Activated B cell treated with CpG ODN at 0.5 μM for 24 hours (primary cell): ENCODE measurements around the gene CDH26. TPM values are rescaled to one million over a fixed set of nuclear protein-coding genes. Genes with fewer than 3 reads are reported as not detected.

Experiments used
- ATAC-seq: fragments of 200-7000 bp; cut with Tn5 transposase; one replicate; pipeline ENCODE4 v1.10.0; 2021; ENCODE audit warnings: low read depth, mild to moderate bottlenecking, moderate library complexity
- CTCF ChIA-PET: fragments of 350-600 bp; sonication (Branson Sonifier 250); formaldehyde crosslinking; loops from one replicate; lab custom pipeline; 2021; ENCODE audit warnings: antibody characterized with exemption; lab: Charles Lee
- POLR2A ChIA-PET: fragments of 350-600 bp; sonication (Branson Sonifier 250); formaldehyde crosslinking; loops from one replicate; lab custom pipeline; 2021; ENCODE audit warnings: antibody characterized with exemption; lab: Charles Lee
- DNase-seq: peaks from one replicate; pipeline ENCODE4 v3.0.0; 2022
- H3K27ac Mint-ChIP-seq: one replicate; pipeline ENCODE4 v1.8.0; 2020; ENCODE audit warnings: mixed read lengths
- H3K27me3 Mint-ChIP-seq: one replicate; pipeline ENCODE4 v1.8.0; 2021; ENCODE audit warnings: mixed read lengths
- H3K36me3 Mint-ChIP-seq: one replicate; pipeline ENCODE4 v1.8.0; 2021; ENCODE audit warnings: low read depth, mixed read lengths
- H3K4me1 Mint-ChIP-seq: one replicate; pipeline ENCODE4 v1.8.0; 2021; ENCODE audit warnings: mixed read lengths
- H3K4me3 Mint-ChIP-seq: one replicate; pipeline ENCODE4 v1.8.0; 2020; ENCODE audit warnings: mild to moderate bottlenecking, mixed read lengths
- H3K9me3 Mint-ChIP-seq: one replicate; pipeline ENCODE4 v1.8.0; 2020; ENCODE audit warnings: mixed read lengths
- intact Hi-C: fragments of 100-400 bp; cut with micrococcal nuclease; formaldehyde crosslinking; loops from one replicate; pipeline ENCODE4 v1.15.1; 2024
- total RNA-seq: library from RNA; stranded (reverse); gene quantifications from 2 replicates; pipeline ENCODE4 v1.2.3, GENCODE V29; 2022
- TF ChIP-seq, protein P1 (sequence below): fragments of 200-600 bp; IDR thresholded peaks from one replicate; pipeline ENCODE4 v1.8.0; 2022; ENCODE audit warnings: antibody characterized with exemption, mild to moderate bottlenecking

The CDH26 gene
- total RNA-seq: 1.4 and 1.6 TPM in 2 replicates

DNA sequence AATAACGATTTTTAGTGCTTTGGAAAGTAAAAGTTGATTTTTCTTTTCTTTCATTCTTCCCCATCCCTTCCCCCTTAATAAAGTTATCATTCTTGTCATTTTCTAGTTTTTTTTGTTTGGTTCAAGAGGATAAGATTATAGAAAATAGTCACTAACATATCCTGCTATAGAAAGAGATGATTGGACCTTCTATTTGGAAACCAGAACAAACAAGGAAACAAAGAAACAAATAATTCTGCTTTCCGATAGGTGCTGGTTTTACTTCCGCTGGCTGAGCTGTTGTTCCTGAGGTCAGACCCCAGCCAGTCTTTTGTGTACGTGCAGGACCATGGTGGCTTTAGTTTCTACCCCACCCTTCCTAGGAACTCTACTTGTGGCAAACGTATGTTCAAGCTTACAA lies at the start of gene CDH26:
TSS of gene CDH26 (plus strand) at position 301 of the 400 bp plus-strand sequence. CDS start 304 bp downstream, outside the sequence.
- ATAC-seq (no peak), DNase-seq (no peak)
- Mint-ChIP-seq H3K36me3 (peaks cover under 1% of the 10 kb centered on the region), H3K4me1 (no peaks in the 10 kb centered on the region), H3K9me3 (no peaks in the 10 kb centered on the region), H3K27ac (no peak within 1 kb of the TSS), H3K27me3 (no peaks in the 10 kb centered on the region), H3K4me3 (no peak within 1 kb of the TSS)
- TF ChIP-seq, protein P1, sequence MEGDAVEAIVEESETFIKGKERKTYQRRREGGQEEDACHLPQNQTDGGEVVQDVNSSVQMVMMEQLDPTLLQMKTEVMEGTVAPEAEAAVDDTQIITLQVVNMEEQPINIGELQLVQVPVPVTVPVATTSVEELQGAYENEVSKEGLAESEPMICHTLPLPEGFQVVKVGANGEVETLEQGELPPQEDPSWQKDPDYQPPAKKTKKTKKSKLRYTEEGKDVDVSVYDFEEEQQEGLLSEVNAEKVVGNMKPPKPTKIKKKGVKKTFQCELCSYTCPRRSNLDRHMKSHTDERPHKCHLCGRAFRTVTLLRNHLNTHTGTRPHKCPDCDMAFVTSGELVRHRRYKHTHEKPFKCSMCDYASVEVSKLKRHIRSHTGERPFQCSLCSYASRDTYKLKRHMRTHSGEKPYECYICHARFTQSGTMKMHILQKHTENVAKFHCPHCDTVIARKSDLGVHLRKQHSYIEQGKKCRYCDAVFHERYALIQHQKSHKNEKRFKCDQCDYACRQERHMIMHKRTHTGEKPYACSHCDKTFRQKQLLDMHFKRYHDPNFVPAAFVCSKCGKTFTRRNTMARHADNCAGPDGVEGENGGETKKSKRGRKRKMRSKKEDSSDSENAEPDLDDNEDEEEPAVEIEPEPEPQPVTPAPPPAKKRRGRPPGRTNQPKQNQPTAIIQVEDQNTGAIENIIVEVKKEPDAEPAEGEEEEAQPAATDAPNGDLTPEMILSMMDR: no peak
- intact Hi-C loops: no loop called here
- ChIA-PET POLR2A (no interaction called here), CTCF (no interaction called here)

DNA sequence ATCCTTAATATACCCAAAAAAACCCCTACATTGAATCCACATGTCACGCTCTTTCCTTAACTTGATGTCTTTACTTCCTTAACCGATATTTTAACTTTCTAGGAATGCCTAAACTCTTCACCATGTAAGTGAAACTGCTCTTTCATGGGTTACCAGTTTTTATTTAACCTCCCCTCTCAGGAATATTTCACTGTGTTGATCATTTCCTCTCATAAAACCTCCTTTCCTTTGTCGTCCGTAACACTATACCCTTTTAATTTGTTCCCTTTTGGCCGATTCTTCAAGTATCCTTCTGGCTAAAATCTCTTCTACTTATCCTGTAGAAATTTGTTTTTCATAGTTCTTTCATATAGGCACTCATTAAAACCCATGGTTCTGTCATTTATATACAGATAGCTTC lies 49.4 kb upstream of the CDH26 start:
- intact Hi-C loops: no loop called here
- no peak for DNase-seq
- ChIA-PET POLR2A (no interaction called here), CTCF (no interaction called here)
- Mint-ChIP-seq H3K36me3 (no peaks in the 10 kb centered on the region), H3K4me3 (no peak overlapping the region), H3K27me3 (peaks cover 4% of the 10 kb centered on the region), H3K4me1 (peaks cover 6% of the 10 kb centered on the region), H3K27ac (no peak overlapping the region), H3K9me3 (peaks cover 2% of the 10 kb centered on the region)
- TF ChIP-seq, protein P1: no peak
- no peak for ATAC-seq

DNA sequence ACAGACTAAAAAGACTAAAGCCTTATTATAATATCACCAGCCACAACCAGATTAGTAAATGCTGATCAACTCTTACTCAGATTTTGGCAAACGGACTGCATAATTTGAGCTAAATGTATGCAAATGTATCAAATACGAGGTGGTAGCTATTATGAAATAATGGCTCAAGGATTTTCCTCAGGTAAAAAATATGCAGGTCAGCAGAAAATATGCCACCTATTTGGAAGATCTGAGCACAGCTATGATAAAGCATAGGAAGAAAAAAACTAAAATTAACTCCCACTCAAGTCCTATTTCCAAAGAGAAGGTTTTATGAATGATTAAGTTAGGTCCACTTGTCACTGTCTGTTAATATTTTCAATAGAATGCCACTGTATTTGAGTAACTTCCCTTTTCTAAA lies 47.2 kb upstream of the CDH26 start:
- Mint-ChIP-seq H3K9me3 (peaks cover 2% of the 10 kb centered on the region), H3K4me1 (peaks cover 6% of the 10 kb centered on the region), H3K27ac (no peak overlapping the region), H3K27me3 (peaks cover 4% of the 10 kb centered on the region), H3K4me3 (no peak overlapping the region), H3K36me3 (no peaks in the 10 kb centered on the region)
- ChIA-PET CTCF (no interaction called here), POLR2A (interaction anchor here (1.8 kb wide), 1 partner anchor 29 kb away, joined by 4 read pairs; the partner anchor contains the start of genes FAM217B and PPP1R3D)
- intact Hi-C loops: no loop called here
- no peak for DNase-seq
- TF ChIP-seq, protein P1: no peak
- no peak for ATAC-seq

DNA sequence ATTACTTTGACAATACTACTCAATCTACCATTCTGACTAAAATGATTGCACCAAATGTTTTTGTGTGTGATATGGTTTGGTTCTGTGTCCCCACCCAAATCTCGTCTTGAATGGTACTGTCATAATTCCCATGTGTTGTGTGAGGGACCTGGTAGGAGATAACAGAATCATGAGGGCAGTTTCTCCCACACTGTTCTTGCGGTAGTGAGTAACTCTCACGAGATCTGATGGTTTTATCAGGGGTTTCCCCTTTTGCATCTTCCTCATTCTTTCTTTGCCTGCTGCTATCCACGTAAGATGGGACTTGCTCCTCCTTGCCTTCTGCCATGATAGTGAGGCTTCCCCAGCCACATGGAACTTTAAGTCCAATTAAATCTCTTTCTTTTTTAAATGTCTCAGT lies 45.6 kb upstream of the CDH26 start:
- POLR2A ChIA-PET: no interaction called here
- no peak overlapping the region for H3K27ac Mint-ChIP-seq
- peak overlapping the region; percentile 36 for H3K4me3 Mint-ChIP-seq
- peaks cover 2% of the 10 kb centered on the region for H3K27me3 Mint-ChIP-seq
- peaks cover 6% of the 10 kb centered on the region for H3K4me1 Mint-ChIP-seq
- TF ChIP-seq, protein P1: no peak
- peaks cover 2% of the 10 kb centered on the region for H3K9me3 Mint-ChIP-seq
- DNase-seq (no peak), ATAC-seq (peak; percentile 40)
- no peaks in the 10 kb centered on the region for H3K36me3 Mint-ChIP-seq
- CTCF ChIA-PET: interaction anchor here (0.8 kb wide), 1 partner anchor 22 kb away, joined by 3 read pairs; no protein-coding TSS in a partner anchor
- intact Hi-C loops: no loop called here

DNA sequence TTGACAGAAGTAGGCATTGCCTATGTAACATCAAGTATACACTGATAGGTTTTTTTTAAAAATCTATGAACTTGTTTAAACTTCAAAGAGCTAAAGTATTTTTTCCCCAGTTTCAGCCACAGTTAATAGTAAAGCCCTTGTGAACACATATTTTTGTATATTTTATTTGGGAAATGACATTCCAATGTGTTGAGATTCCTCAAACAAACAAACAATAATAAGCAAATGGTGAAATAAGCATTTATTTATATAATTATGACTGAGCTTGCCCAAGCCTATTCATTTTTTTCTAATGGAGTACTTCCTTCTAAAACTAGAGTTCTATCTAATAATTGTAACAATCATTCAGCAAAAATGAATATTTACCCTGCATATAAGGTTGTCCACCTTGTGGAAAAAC lies 37.3 kb upstream of the CDH26 start:
- ChIA-PET CTCF (no interaction called here), POLR2A (no interaction called here)
- Mint-ChIP-seq H3K4me3 (no peak overlapping the region), H3K27me3 (peaks cover 4% of the 10 kb centered on the region), H3K36me3 (no peaks in the 10 kb centered on the region), H3K9me3 (no peaks in the 10 kb centered on the region), H3K4me1 (no peaks in the 10 kb centered on the region), H3K27ac (no peak overlapping the region)
- no peak for DNase-seq
- intact Hi-C loops: no loop called here
- ATAC-seq: no peak
- TF ChIP-seq, protein P1: no peak
